ENCODE data around the gene CACNA1H. TPM values are rescaled to one million over a fixed set of nuclear protein-coding genes. Genes with fewer than 3 reads are reported as not detected.

The CACNA1H gene
- total and polyA plus RNA-seq, 2 of the 4 experiments (the other 2 are of a cell fraction): 1.6 to 5.8 TPM

DNA sequence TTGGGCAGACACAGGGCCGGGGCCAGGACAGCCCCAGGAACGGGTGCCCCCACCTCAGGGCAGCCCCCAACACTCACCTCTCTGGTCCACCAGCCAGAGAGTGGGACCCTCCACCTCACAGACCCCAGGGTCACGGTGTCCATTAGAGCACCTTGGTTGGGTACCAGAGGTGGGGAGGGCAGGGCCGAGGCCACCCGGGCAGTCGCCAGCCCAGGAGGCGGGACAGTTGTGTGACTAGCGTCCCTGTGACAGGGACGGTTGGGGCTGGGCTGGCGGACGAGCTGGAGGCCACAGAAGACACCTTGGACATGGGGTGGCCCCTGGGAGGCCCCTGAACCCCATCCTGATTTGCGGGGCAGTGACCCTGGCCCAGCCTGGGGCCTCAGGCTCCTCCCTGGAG is 45.2 kb upstream of the CACNA1H start:
- H4K5ac ChIP-seq (ENCODE audit: low read depth, low read length): no peak overlapping the region
- no peak overlapping the region for H2AK5ac ChIP-seq (ENCODE audit: low read depth, low read length)
- no peak overlapping the region for H2BK20ac ChIP-seq (ENCODE audit: low read depth, low read length)
- no peak overlapping the region for H4K91ac ChIP-seq (ENCODE audit: insufficient read depth, low read depth, low read length)
- no peak overlapping the region for H3K27ac ChIP-seq (ENCODE audit: insufficient read depth, low read length)
- no peak overlapping the region for H2AFZ ChIP-seq (replicated peaks; ENCODE audit: low read length, poor library complexity)
- H3K18ac ChIP-seq (ENCODE audit: low read depth, low read length): no peak overlapping the region
- dilution Hi-C loops (cut with HindIII; ENCODE audit: low sequenced_read_pairs, unreplicated experiment): no loop called here
- no peak overlapping the region for H3K14ac ChIP-seq (replicated peaks; ENCODE audit: low read depth, low read length)
- no peak overlapping the region for H2BK120ac ChIP-seq (ENCODE audit: low read depth, low read length)
- no peak for TF ChIP-seq MXI1 (IDR thresholded peaks at IDR 0.05; ENCODE audit: borderline replicate concordance, low read depth, low read length)
- no peak for TF ChIP-seq SMC3 (IDR thresholded peaks at IDR 0.05; ENCODE audit: low read depth, low read length)
- TF ChIP-seq MAFK (IDR thresholded peaks at IDR 0.05; ENCODE audit: low read depth, low read length): no peak
- TF ChIP-seq BHLHE40 (IDR thresholded peaks at IDR 0.05; ENCODE audit: low read depth, low read length): no peak
- TF ChIP-seq CEBPB (IDR thresholded peaks at IDR 0.05; ENCODE audit: low read depth, low read length): no peak
- TF ChIP-seq MAZ (IDR thresholded peaks at IDR 0.05; ENCODE audit: borderline replicate concordance, low read depth, low read length): no peak
- TF ChIP-seq RFX5 (IDR thresholded peaks at IDR 0.05; ENCODE audit: low read depth, low read length): no peak
- TF ChIP-seq NFE2L2 (IDR thresholded peaks at IDR 0.05; ENCODE audit: low read depth, low read length): no peak
- no peak for TF ChIP-seq RCOR1 (IDR thresholded peaks at IDR 0.05; ENCODE audit: insufficient replicate concordance, low read length)
- TF ChIP-seq USF2 (IDR thresholded peaks at IDR 0.05; ENCODE audit: low read depth, low read length): no peak
- no peak for TF ChIP-seq POLR2A (IDR thresholded peaks at IDR 0.05; ENCODE audit: low read depth, low read length)
- no peak for TF ChIP-seq ELK1 (IDR thresholded peaks at IDR 0.05; ENCODE audit: borderline replicate concordance, low read depth, low read length)
- no peak for TF ChIP-seq CHD1 (IDR thresholded peaks at IDR 0.05; ENCODE audit: low read depth, low read length)
- TF ChIP-seq RAD21 (IDR thresholded peaks at IDR 0.05; ENCODE audit: low read length): no peak
- no peak for TF ChIP-seq FOS (IDR thresholded peaks at IDR 0.05; ENCODE audit: low read depth, low read length)
- TF ChIP-seq CTCF (conservative IDR thresholded peaks at IDR 0.05; ENCODE audit: low read depth, low read length): no peak
- H3K56ac ChIP-seq (ENCODE audit: extremely low read depth, insufficient read depth, low read length): no peak overlapping the region
- no peaks in the 10 kb centered on the region for H3K9me3 ChIP-seq (ENCODE audit: control insufficient read depth, insufficient read depth, low read length)
- no peaks in the 10 kb centered on the region; the same call in 1 of the 2 replicates for H4K20me1 ChIP-seq (ENCODE audit: insufficient read depth, low read length)
- H3K9me1 ChIP-seq (ENCODE audit: insufficient read depth, low read length): no peaks in the 10 kb centered on the region
- H3K4me1 ChIP-seq (ENCODE audit: control insufficient read depth, insufficient read depth, low read length): 0 out of 2 replicates have a peak, but pooled peaks cover 2% of the 10 kb centered on the region
- no peak overlapping the region for H2BK15ac ChIP-seq (ENCODE audit: low read depth, low read length)
- no peak overlapping the region for H2BK5ac ChIP-seq (ENCODE audit: low read depth, low read length, poor library complexity, severe bottlenecking)
- in situ Hi-C loops (cut with MboI; ENCODE audit: low sequenced_read_pairs): no loop called here
- H3K27me3 ChIP-seq (ENCODE audit: control insufficient read depth, insufficient read depth, low read length): peaks cover 60% of the 10 kb centered on the region
- no peak overlapping the region for H2AK9ac ChIP-seq (replicated peaks; ENCODE audit: low read depth, low read length, poor library complexity)
- no peak for ATAC-seq (ENCODE audit: low read depth)
- no peak for DNase-seq
- H3K9ac ChIP-seq (ENCODE audit: low read depth, low read length): no peak overlapping the region
- H3K4ac ChIP-seq (ENCODE audit: low read depth, low read length): no peak overlapping the region
- H3K4me3 ChIP-seq (ENCODE audit: insufficient read depth, low read depth, low read length): no peak overlapping the region
- WGBS, 2 experiments (ENCODE audit: extremely low coverage in 2 of 2, insufficient read length in 1 of 2): 69% methylated on average over 8 of the region's 12 CpGs; no CpG with 5 or more reads in 1 of the 2 experiments
- H3K4me2 ChIP-seq (ENCODE audit: low read depth, low read length): no peak overlapping the region
- intact Hi-C loops (cut with micrococcal nuclease): no loop called here
- no peak overlapping the region for H4K8ac ChIP-seq (ENCODE audit: low read depth in 2 of 2, low read length in 2 of 2)
- no peak overlapping the region for H3K23ac ChIP-seq (ENCODE audit: low read depth, low read length)
- no TSS peak for BruUV-seq (replicated peaks)
- no peaks in the 10 kb centered on the region for H3K79me1 ChIP-seq (ENCODE audit: low read depth in 1 of 2, low read length in 2 of 2)
- H3K36me3 ChIP-seq (ENCODE audit: control insufficient read depth, insufficient read depth, low read length): no peaks in the 10 kb centered on the region
- ChIA-PET POLR2A (ENCODE audit: unreplicated experiment) (no interaction called here), CTCF (no interaction called here)
